GM12878 (cell line): ENCODE results near the gene RTN4RL1. TPM values are rescaled to one million over a fixed set of nuclear protein-coding genes. Genes with fewer than 3 reads are reported as not detected.

ENCODE experiments used
- ATF7 ChIP-seq: fragments of 450-650 bp; IDR thresholded peaks from 2 replicates; pipeline ENCODE4 v1.6.1; 2016; ENCODE audit warnings: low read depth, mild to moderate bottlenecking
- CUX1 ChIP-seq: IDR thresholded peaks from 2 replicates; pipeline ENCODE4 v1.6.1; 2012; ENCODE audit warnings: improper control_type of control experiment, low read depth, low read length; ENCODE audit not compliant: insufficient replicate concordance
- E2F8 ChIP-seq: fragments of 450-650 bp; IDR thresholded peaks from 2 replicates; pipeline ENCODE4 v1.6.1; 2018; ENCODE audit warnings: mild to moderate bottlenecking, low read depth, moderate library complexity; ENCODE audit not compliant: partially characterized antibody
- ELK1 ChIP-seq: IDR thresholded peaks from 2 replicates; pipeline ENCODE4 v1.6.1; 2012; ENCODE audit warnings: low read depth, low read length, improper control_type of control experiment
- JUNB ChIP-seq: IDR thresholded peaks from 2 replicates; pipeline ENCODE4 v1.6.1; 2016; ENCODE audit warnings: antibody characterized with exemption, mild to moderate bottlenecking
- NFIC ChIP-seq: IDR thresholded peaks from 2 replicates; pipeline ENCODE4 v1.6.1; 2012; ENCODE audit warnings: low read depth, mild to moderate bottlenecking, inconsistent platforms, low read length, moderate library complexity
- NFYA ChIP-seq: IDR thresholded peaks from 2 replicates; pipeline ENCODE4 v1.6.1; 2011; ENCODE audit warnings: low read depth, mild to moderate bottlenecking, low read length, improper control_type of control experiment, borderline replicate concordance
- PML ChIP-seq: IDR thresholded peaks from 2 replicates; pipeline ENCODE4 v1.6.1; 2012; ENCODE audit warnings: low read length, inconsistent platforms
- SMC3 ChIP-seq: IDR thresholded peaks from 2 replicates; pipeline ENCODE4 v1.6.1; 2011; ENCODE audit warnings: low read length, improper control_type of control experiment, borderline replicate concordance
- USF1 ChIP-seq: IDR thresholded peaks from 2 replicates; pipeline ENCODE4 v1.6.1; 2011; ENCODE audit warnings: borderline replicate concordance, low read depth, mild to moderate bottlenecking, moderate library complexity, mixed read lengths, low read length; ENCODE audit not compliant: insufficient read depth; ENCODE audit errors: extremely low read length
- ZBTB40 ChIP-seq: fragments of 450-650 bp; IDR thresholded peaks from 2 replicates; pipeline ENCODE4 v1.6.1; 2016; ENCODE audit warnings: mild to moderate bottlenecking, moderate library complexity, borderline replicate concordance
- polyA plus RNA-seq, 11 experiments: library from polyadenylated mRNA; depleted of rRNA in 4 of 11; unstranded in 6 of 11; stranded (reverse) in 5 of 11; fragments of >200 nt; fragmentation: Nextera tagmentation in 4 of 11; fragmentation: Illumina TruSeq in 1 of 11; extraction: Ambion mirVana in 4 of 11; extraction: Trizol in 1 of 11; gene quantifications; 1 replicate in 1 of 11; 2 replicates in 10 of 11; pipeline versions ENCODE4 v1.2.1 to v1.2.3, GENCODE V29; 2011 to 2016; ENCODE audit warnings: inconsistent platforms in 2 of 11, missing spikeins in 2 of 11, low read depth in 1 of 11
- total RNA-seq, 4 experiments: library from RNA; depleted of rRNA in 3 of 4; stranded (reverse); fragments of >200 nt in 3 of 4; fragmentation: Illumina TruSeq in 1 of 4; extraction: Trizol in 1 of 4; gene quantifications; 2 replicates each; pipeline versions ENCODE4 v1.2.1 to v1.2.3, GENCODE V29; 2013 to 2021

RTN4RL1 gene
- total and polyA plus RNA-seq, 10 of the 15 experiments (the other 5 are each of a cell fraction or from before 2014, with no cell fraction given): 0.08 to 0.11 (median 0.10) TPM; not detected in 7

- TF ChIP-seq JUNB (no peak), NFIC (no peak), ELK1 (peak; percentile 92), E2F8 (peak; percentile 57), USF1 (no peak), ATF7 (no peak), ZBTB40 (peak; percentile 95), NFYA (no peak), PML (peak; percentile 76; the same call in 1 of the 2 replicates), SMC3 (peak; percentile 28; the same call in 1 of the 2 replicates), CUX1 (no peak)
Observed at GRCh38 chr17:2041561-2042389, 16.6 kb upstream of the RTN4RL1 start, which contains the start of gene OVCA2 (continued).
